ENCODE results near the gene PRICKLE1. TPM values are rescaled to one million over a fixed set of nuclear protein-coding genes. Genes with fewer than 3 reads are reported as not detected.

Gene PRICKLE1
- polyA plus RNA-seq, 1 donor (not counting 4 experiments of a cell fraction or from before 2014, with no cell fraction given): 3.5 TPM

DNA sequence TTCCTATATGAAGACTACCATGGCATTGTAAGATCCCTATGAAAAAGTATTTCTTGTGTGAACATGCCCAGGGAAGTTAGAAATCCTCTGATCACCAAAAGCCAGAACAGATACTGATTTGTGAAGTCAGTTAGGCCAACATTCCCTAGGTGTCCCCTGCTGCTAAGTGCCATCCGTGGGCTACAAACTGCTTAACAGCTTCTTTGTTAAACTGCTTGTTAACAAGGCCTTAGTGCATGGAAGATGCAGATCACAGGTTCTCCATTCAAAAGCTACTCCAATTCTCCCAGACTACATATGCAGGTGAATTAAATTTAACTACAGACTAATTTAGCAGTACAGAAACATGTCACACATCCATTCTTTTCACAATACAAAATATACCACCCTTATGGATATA lies 108.2 kb downstream of the PRICKLE1 start:
- H3K36me3 ChIP-seq (ENCODE audit: control insufficient read depth in 2 of 2, extremely low read depth in 1 of 2, insufficient read depth in 2 of 2, low read length in 2 of 2): no peaks in the 10 kb centered on the region
- no peaks in the 10 kb centered on the region for H4K20me1 ChIP-seq (ENCODE audit: control insufficient read depth, extremely low read depth, insufficient read depth, low read length)
- H3K4me1 ChIP-seq (ENCODE audit: control insufficient read depth, extremely low read depth, insufficient read depth, low read length): peaks cover 27% of the 10 kb centered on the region
- H3K79me2 ChIP-seq (ENCODE audit: control insufficient read depth, insufficient read depth, low read length): peaks cover 44% of the 10 kb centered on the region
- H3K9me1 ChIP-seq (ENCODE audit: control insufficient read depth, extremely low read depth, insufficient read depth, low read length): no peaks in the 10 kb centered on the region
- H2AFZ ChIP-seq (ENCODE audit: control insufficient read depth, low read length): no peak overlapping the region
- no peak for TF ChIP-seq EZH2 (IDR thresholded peaks at IDR 0.05; ENCODE audit: low read length)
- TF ChIP-seq, protein P1, sequence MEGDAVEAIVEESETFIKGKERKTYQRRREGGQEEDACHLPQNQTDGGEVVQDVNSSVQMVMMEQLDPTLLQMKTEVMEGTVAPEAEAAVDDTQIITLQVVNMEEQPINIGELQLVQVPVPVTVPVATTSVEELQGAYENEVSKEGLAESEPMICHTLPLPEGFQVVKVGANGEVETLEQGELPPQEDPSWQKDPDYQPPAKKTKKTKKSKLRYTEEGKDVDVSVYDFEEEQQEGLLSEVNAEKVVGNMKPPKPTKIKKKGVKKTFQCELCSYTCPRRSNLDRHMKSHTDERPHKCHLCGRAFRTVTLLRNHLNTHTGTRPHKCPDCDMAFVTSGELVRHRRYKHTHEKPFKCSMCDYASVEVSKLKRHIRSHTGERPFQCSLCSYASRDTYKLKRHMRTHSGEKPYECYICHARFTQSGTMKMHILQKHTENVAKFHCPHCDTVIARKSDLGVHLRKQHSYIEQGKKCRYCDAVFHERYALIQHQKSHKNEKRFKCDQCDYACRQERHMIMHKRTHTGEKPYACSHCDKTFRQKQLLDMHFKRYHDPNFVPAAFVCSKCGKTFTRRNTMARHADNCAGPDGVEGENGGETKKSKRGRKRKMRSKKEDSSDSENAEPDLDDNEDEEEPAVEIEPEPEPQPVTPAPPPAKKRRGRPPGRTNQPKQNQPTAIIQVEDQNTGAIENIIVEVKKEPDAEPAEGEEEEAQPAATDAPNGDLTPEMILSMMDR (optimal IDR thresholded peaks at IDR 0.05 in 1 of 3, IDR thresholded peaks at IDR 0.05 in 1 of 3, conservative IDR thresholded peaks at IDR 0.05 in 1 of 3; ENCODE audit: extremely low read depth in 1 of 3, insufficient read depth in 2 of 3, low read length in 3 of 3): no peak
- H3K9me3 ChIP-seq (ENCODE audit: control insufficient read depth, low read depth, low read length): no peaks in the 10 kb centered on the region
- peak overlapping the region; percentile 52 for H3K4me2 ChIP-seq (ENCODE audit: control insufficient read depth, extremely low read depth, insufficient read depth, low read depth, low read length)
- no peaks in the 10 kb centered on the region for H3K27me3 ChIP-seq (ENCODE audit: control insufficient read depth, extremely low read depth, insufficient read depth, low read length)
- peak overlapping the region in 1 of 3 experiments; percentile 30 for H3K4me3 ChIP-seq (ENCODE audit: control insufficient read depth in 2 of 3, extremely low read depth in 1 of 3, insufficient read depth in 2 of 3, low read depth in 1 of 3, low read length in 3 of 3)
- H3K9ac ChIP-seq (ENCODE audit: control insufficient read depth, extremely low read depth, insufficient read depth, low read length): no peak overlapping the region
- FAIRE-seq (no peak), DNase-seq (ENCODE audit: low read depth, low spot score) (no peak)
- dilution Hi-C loops (cut with MboI; ENCODE audit: extremely low pct_ligation_motif_present, low sequenced_read_pairs): no loop called here
- no peak overlapping the region for H3K27ac ChIP-seq (ENCODE audit: control insufficient read depth, insufficient read depth, low read length)

DNA sequence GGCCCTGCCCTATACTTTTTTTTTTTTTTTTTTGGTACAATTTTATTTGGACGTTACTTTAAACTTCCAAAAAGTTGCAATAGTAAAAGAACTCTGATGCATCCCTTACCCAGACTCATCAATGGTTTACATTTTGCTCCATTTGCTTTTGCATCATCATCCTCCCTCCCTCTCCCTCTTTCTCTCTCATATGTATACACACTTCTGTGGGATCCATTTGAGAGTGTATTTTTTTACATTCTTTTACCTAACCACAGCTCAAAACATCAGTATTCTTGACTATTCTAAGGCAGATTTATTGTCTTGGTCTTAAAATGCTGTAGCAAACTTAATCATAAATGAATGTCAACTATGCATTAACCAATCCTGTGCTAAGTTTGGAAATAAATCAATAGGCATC lies 111.6 kb downstream of the PRICKLE1 start:
- no peaks in the 10 kb centered on the region for H3K36me3 ChIP-seq (ENCODE audit: control insufficient read depth in 2 of 2, extremely low read depth in 1 of 2, insufficient read depth in 2 of 2, low read length in 2 of 2)
- no peaks in the 10 kb centered on the region for H3K9me1 ChIP-seq (ENCODE audit: control insufficient read depth, extremely low read depth, insufficient read depth, low read length)
- H3K4me2 ChIP-seq (ENCODE audit: control insufficient read depth, extremely low read depth, insufficient read depth, low read depth, low read length): no peak overlapping the region
- DNase-seq (ENCODE audit: low read depth, low spot score) (no peak), FAIRE-seq (no peak)
- no peaks in the 10 kb centered on the region for H3K27me3 ChIP-seq (ENCODE audit: control insufficient read depth, extremely low read depth, insufficient read depth, low read length)
- H3K79me2 ChIP-seq (ENCODE audit: control insufficient read depth, insufficient read depth, low read length): peaks cover 45% of the 10 kb centered on the region
- H2AFZ ChIP-seq (ENCODE audit: control insufficient read depth, low read length): no peak overlapping the region
- no peak overlapping the region for H3K9ac ChIP-seq (ENCODE audit: control insufficient read depth, extremely low read depth, insufficient read depth, low read length)
- no peaks in the 10 kb centered on the region for H3K9me3 ChIP-seq (ENCODE audit: control insufficient read depth, low read depth, low read length)
- peaks cover 47% of the 10 kb centered on the region for H3K4me1 ChIP-seq (ENCODE audit: control insufficient read depth, extremely low read depth, insufficient read depth, low read length)
- no peaks in the 10 kb centered on the region for H4K20me1 ChIP-seq (ENCODE audit: control insufficient read depth, extremely low read depth, insufficient read depth, low read length)
- H3K4me3 ChIP-seq (ENCODE audit: control insufficient read depth in 2 of 3, extremely low read depth in 1 of 3, insufficient read depth in 2 of 3, low read depth in 1 of 3, low read length in 3 of 3): no peak overlapping the region
- H3K27ac ChIP-seq (ENCODE audit: control insufficient read depth, insufficient read depth, low read length): no peak overlapping the region
- TF ChIP-seq, protein P1 (optimal IDR thresholded peaks at IDR 0.05 in 1 of 3, IDR thresholded peaks at IDR 0.05 in 1 of 3, conservative IDR thresholded peaks at IDR 0.05 in 1 of 3; ENCODE audit: extremely low read depth in 1 of 3, insufficient read depth in 2 of 3, low read length in 3 of 3): no peak
- TF ChIP-seq EZH2 (IDR thresholded peaks at IDR 0.05; ENCODE audit: low read length): no peak
- dilution Hi-C loops (cut with MboI; ENCODE audit: extremely low pct_ligation_motif_present, low sequenced_read_pairs): no loop called here
